Liver (tissue), 9 donors: ENCODE results near the gene GRID2IP. TPM values are rescaled to one million over a fixed set of nuclear protein-coding genes. Genes with fewer than 3 reads are reported as not detected.
"Not testable (repeated sequence)": the region's sequence is repeated elsewhere in the genome, so short reads cannot be mapped to it uniquely, and the experiment has no call there.

Source experiments
- DNase-seq: peaks from one replicate; pipeline ENCODE4 v3.0.0-alpha.2; 2017; ENCODE audit warnings: low spot score
- H3K27ac ChIP-seq, 2 donors: one replicate each; pipeline ENCODE4 v1.7.0; 2013; ENCODE audit warnings: inconsistent platforms in 2 of 2, low read length in 2 of 2, control low read depth in 1 of 2, low read depth in 1 of 2, mild to moderate bottlenecking in 1 of 2
- H3K27me3 ChIP-seq, 4 donors: one replicate each; pipeline versions ENCODE4 v1.6.1 to v1.7.0; 2013; ENCODE audit warnings: low read length in 3 of 4, inconsistent platforms in 1 of 4, mild to moderate bottlenecking in 1 of 4, moderate library complexity in 1 of 4; ENCODE audit not compliant: control insufficient read depth in 4 of 4, insufficient read depth in 4 of 4
- H3K36me3 ChIP-seq, 4 donors: one replicate each; pipeline versions ENCODE4 v1.6.1 to v1.7.0; 2013; ENCODE audit warnings: low read length in 3 of 4, mild to moderate bottlenecking in 3 of 4, low read depth in 1 of 4, moderate library complexity in 1 of 4; ENCODE audit not compliant: control insufficient read depth in 4 of 4, insufficient read depth in 3 of 4
- H3K4me1 ChIP-seq, 4 donors: one replicate each; pipeline versions ENCODE4 v1.6.1 to v1.7.0; 2013; ENCODE audit warnings: low read length in 3 of 4, mild to moderate bottlenecking in 3 of 4, moderate library complexity in 1 of 4; ENCODE audit not compliant: control insufficient read depth in 4 of 4, insufficient read depth in 4 of 4
- H3K4me3 ChIP-seq, 3 donors: one replicate each; pipeline versions ENCODE4 v1.6.1 to v1.7.0; 2013; ENCODE audit warnings: low read length in 3 of 3, control low read depth in 1 of 3, low read depth in 1 of 3, mild to moderate bottlenecking in 1 of 3
- H3K9ac ChIP-seq, 2 donors: one replicate each; pipeline ENCODE4 v1.7.0; 2013; ENCODE audit warnings: low read length in 2 of 2, mild to moderate bottlenecking in 2 of 2, moderate library complexity in 2 of 2, control low read depth in 1 of 2, low read depth in 1 of 2
- H3K9me3 ChIP-seq, 4 donors: one replicate each; pipeline versions ENCODE4 v1.6.1 to v1.7.0; 2013; ENCODE audit warnings: low read length in 3 of 4; ENCODE audit not compliant: control insufficient read depth in 4 of 4
- EGR1 ChIP-seq, 2 donors: IDR thresholded peaks; 2 replicates each; pipeline ENCODE4 v1.6.1; 2016 to 2018; ENCODE audit warnings: antibody characterized with exemption in 2 of 2, low read depth in 2 of 2
- FOXA1 ChIP-seq: IDR thresholded peaks from 2 replicates; pipeline ENCODE4 v1.6.1; 2016; ENCODE audit warnings: antibody characterized with exemption
- FOXA2 ChIP-seq: IDR thresholded peaks from 2 replicates; pipeline ENCODE4 v1.6.1; 2016; ENCODE audit warnings: antibody characterized with exemption
- GABPA ChIP-seq, 2 donors: IDR thresholded peaks in 1 of 2; conservative IDR thresholded peaks in 1 of 2; 2 replicates each; pipeline ENCODE4 v1.6.1; 2016; ENCODE audit warnings: antibody characterized with exemption in 2 of 2, mild to moderate bottlenecking in 1 of 2, moderate library complexity in 1 of 2
- HNF4A ChIP-seq, 2 donors: conservative IDR thresholded peaks; 2 replicates each; pipeline ENCODE4 v1.6.1; 2016; ENCODE audit warnings: antibody characterized with exemption in 2 of 2, mild to moderate bottlenecking in 2 of 2
- JUND ChIP-seq, 2 donors: IDR thresholded peaks; 2 replicates each; pipeline ENCODE4 v1.6.1; 2016; ENCODE audit warnings: antibody characterized with exemption in 2 of 2
- NR2F2 ChIP-seq: IDR thresholded peaks from 2 replicates; pipeline ENCODE4 v1.6.1; 2016; ENCODE audit warnings: antibody characterized with exemption
- RAD21 ChIP-seq, 2 donors: IDR thresholded peaks; 2 replicates each; pipeline ENCODE4 v1.6.1; 2016; ENCODE audit warnings: antibody characterized with exemption in 2 of 2, mild to moderate bottlenecking in 2 of 2
- REST ChIP-seq: IDR thresholded peaks from 2 replicates; pipeline ENCODE4 v1.6.1; 2016; ENCODE audit warnings: antibody characterized with exemption, mild to moderate bottlenecking
- RXRA ChIP-seq, 2 donors: IDR thresholded peaks; 2 replicates each; pipeline ENCODE4 v1.6.1; 2017 to 2018; ENCODE audit warnings: antibody characterized with exemption in 2 of 2, mild to moderate bottlenecking in 1 of 2
- SP1 ChIP-seq: IDR thresholded peaks from 2 replicates; pipeline ENCODE4 v1.6.1; 2018; ENCODE audit warnings: antibody characterized with exemption, mild to moderate bottlenecking
- TAF1 ChIP-seq: conservative IDR thresholded peaks from 2 replicates; pipeline ENCODE4 v1.6.1; 2016; ENCODE audit warnings: antibody characterized with exemption, mild to moderate bottlenecking
- WGBS: extraction: QIAGEN DNeasy Blood & Tissue Kit; methylation state at CpG from one replicate; pipeline ENCODE4 v1.1.7; 2013; 5-methylcytosine and 5-hydroxymethylcytosine counted together
- polyA plus RNA-seq, 2 donors: library from polyadenylated mRNA; stranded (reverse) in 1 of 2; unstranded in 1 of 2; fragments of 200-250 nt in 1 of 2; fragments of >200 nt in 1 of 2; fragmentation: Nextera tagmentation in 1 of 2; extraction: Ambion mirVana in 1 of 2; gene quantifications; one replicate each; pipeline versions ENCODE4 v1.2.1 to v1.2.3, GENCODE V29; 2013 to 2015
- total RNA-seq, 2 donors: library from RNA; depleted of rRNA; stranded (reverse); fragments of >200 nt; gene quantifications; one replicate each; pipeline ENCODE4 v1.2.3, GENCODE V29; 2014
- TF ChIP-seq, protein P1 (sequence below): IDR thresholded peaks from 2 replicates; pipeline ENCODE4 v1.6.1; 2016; ENCODE audit warnings: antibody characterized with exemption
- TF ChIP-seq, protein P2 (sequence below): fragments of 150-350 bp; IDR thresholded peaks from 2 replicates; pipeline ENCODE4 v1.5.1; 2017; ENCODE audit warnings: improper control_type of control experiment, low read depth, low read length; ENCODE audit not compliant: missing input control
- TF ChIP-seq, protein P3 (sequence below): IDR thresholded peaks from 2 replicates; pipeline ENCODE4 v1.6.1; 2016; ENCODE audit warnings: antibody characterized with exemption
- TF ChIP-seq, protein P4 (sequence below): IDR thresholded peaks from 2 replicates; pipeline ENCODE4 v1.6.1; 2016; ENCODE audit warnings: antibody characterized with exemption
- donor health status: healthy.
- donor health status: healthy.
- donor health status: healthy.
- donor health status: healthy.
- donor health status: healthy.

The GRID2IP gene
- total and polyA plus RNA-seq, 4 donors: 0.05 to 0.08 TPM; not detected in 2

- Histone ChIP-seq H3K4me3 (peak overlapping the region; percentile 35 to 84 (median 75)), H3K4me1 (peaks cover 0 to 12% (median 9%) of the 10 kb centered on the region in 4 donors), H3K36me3 (peaks cover 5 to 22% (median 16%) of the 10 kb centered on the region in 4 donors), H3K27ac (peak overlapping the region; percentile 59 to 87), H3K9ac (peak overlapping the region in 1 of 2 donors; percentile 84)
- H3K9me3 ChIP-seq, DNase-seq, H3K27me3 ChIP-seq: not testable (repeated sequence)
- 21% methylated on average over 14 of the region's 14 CpGs for WGBS
These were observed 25.7 kb upstream of the GRID2IP start for GRCh38 chr7:6576867-6577368.

DNA sequence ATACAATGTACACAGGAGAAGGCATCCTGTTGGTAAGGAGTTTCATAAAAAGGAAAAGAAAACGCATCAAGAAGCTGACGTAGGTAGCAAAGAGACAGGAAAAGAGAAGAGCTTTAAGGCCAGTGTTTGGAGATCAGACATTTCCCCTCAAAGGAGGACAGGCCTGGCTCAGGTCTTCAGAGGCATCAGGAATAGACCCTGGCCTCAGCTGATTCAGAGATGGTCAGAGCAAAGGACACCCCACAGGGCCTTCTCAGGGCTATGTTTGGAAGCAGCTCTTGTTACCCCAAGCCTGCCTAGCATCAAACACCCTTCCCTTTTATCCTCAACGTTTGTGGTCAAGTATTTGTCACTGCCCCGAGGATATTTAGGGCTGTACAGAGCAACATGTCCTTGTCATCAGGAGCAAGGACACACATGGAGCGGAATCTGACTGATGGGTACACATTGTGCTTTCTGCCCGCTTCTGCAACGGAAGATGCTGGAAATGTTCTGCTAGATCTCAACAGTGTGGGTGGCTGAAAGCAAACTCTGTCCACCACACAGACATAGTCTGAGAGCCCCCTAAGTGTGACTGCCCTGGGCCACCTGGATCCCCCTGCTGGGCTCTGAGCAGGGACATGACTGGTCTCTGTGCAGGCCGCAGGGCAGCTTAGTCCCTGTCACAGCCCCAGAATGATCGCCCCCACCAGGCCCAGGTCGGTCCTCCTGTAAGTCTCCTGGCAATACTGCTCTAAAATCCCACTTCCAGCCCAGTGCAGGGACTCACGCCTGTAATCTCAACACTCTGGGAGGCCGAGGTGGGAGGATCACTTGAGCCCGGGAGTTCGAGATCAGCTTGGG lies 25.0 kb upstream of the GRID2IP start:
- Histone ChIP-seq H3K36me3 (peaks cover 5 to 15% (median 11%) of the 10 kb centered on the region in 4 donors), H3K27ac (no peak overlapping the region), H3K4me1 (peaks cover 0 to 12% (median 9%) of the 10 kb centered on the region in 4 donors), H3K27me3 (no peaks in the 10 kb centered on the region), H3K4me3 (peak overlapping the region in 1 of 3 donors; percentile 34), H3K9me3 (no peaks in the 10 kb centered on the region), H3K9ac (no peak overlapping the region)
- no peak for DNase-seq
- 81% methylated on average over 14 of the region's 14 CpGs for WGBS
- TF ChIP-seq JUND (IDR thresholded peaks at IDR 0.05): no peak
- TF ChIP-seq RAD21 (IDR thresholded peaks at IDR 0.05): no peak
- TF ChIP-seq GABPA (IDR thresholded peaks at IDR 0.05 in 1 of 2, conservative IDR thresholded peaks at IDR 0.05 in 1 of 2): no peak
- TF ChIP-seq, protein P1, sequence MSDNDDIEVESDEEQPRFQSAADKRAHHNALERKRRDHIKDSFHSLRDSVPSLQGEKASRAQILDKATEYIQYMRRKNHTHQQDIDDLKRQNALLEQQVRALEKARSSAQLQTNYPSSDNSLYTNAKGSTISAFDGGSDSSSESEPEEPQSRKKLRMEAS: no peak
- TF ChIP-seq TAF1: no peak
- TF ChIP-seq, protein P2, sequence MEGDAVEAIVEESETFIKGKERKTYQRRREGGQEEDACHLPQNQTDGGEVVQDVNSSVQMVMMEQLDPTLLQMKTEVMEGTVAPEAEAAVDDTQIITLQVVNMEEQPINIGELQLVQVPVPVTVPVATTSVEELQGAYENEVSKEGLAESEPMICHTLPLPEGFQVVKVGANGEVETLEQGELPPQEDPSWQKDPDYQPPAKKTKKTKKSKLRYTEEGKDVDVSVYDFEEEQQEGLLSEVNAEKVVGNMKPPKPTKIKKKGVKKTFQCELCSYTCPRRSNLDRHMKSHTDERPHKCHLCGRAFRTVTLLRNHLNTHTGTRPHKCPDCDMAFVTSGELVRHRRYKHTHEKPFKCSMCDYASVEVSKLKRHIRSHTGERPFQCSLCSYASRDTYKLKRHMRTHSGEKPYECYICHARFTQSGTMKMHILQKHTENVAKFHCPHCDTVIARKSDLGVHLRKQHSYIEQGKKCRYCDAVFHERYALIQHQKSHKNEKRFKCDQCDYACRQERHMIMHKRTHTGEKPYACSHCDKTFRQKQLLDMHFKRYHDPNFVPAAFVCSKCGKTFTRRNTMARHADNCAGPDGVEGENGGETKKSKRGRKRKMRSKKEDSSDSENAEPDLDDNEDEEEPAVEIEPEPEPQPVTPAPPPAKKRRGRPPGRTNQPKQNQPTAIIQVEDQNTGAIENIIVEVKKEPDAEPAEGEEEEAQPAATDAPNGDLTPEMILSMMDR: no peak
- no peak for TF ChIP-seq HNF4A (conservative IDR thresholded peaks at IDR 0.05)
- TF ChIP-seq NR2F2: no peak
- TF ChIP-seq EGR1 (IDR thresholded peaks at IDR 0.05; ENCODE audit: low read depth in 2 of 2): no peak
- no peak for TF ChIP-seq REST
- TF ChIP-seq, protein P3, sequence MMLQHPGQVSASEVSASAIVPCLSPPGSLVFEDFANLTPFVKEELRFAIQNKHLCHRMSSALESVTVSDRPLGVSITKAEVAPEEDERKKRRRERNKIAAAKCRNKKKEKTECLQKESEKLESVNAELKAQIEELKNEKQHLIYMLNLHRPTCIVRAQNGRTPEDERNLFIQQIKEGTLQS: no peak
- no peak for TF ChIP-seq FOXA1
- no peak for TF ChIP-seq SP1
- TF ChIP-seq, protein P4, sequence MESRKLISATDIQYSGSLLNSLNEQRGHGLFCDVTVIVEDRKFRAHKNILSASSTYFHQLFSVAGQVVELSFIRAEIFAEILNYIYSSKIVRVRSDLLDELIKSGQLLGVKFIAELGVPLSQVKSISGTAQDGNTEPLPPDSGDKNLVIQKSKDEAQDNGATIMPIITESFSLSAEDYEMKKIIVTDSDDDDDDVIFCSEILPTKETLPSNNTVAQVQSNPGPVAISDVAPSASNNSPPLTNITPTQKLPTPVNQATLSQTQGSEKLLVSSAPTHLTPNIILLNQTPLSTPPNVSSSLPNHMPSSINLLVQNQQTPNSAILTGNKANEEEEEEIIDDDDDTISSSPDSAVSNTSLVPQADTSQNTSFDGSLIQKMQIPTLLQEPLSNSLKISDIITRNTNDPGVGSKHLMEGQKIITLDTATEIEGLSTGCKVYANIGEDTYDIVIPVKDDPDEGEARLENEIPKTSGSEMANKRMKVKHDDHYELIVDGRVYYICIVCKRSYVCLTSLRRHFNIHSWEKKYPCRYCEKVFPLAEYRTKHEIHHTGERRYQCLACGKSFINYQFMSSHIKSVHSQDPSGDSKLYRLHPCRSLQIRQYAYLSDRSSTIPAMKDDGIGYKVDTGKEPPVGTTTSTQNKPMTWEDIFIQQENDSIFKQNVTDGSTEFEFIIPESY: no peak
- no peak for TF ChIP-seq RXRA (IDR thresholded peaks at IDR 0.05)
- TF ChIP-seq FOXA2: no peak
